CD14-positive monocyte (primary cell): ENCODE data around the gene FOXD4L4. TPM values are rescaled to one million over a fixed set of nuclear protein-coding genes. Genes with fewer than 3 reads are reported as not detected.
"Not testable (repeated sequence)": the region's sequence is repeated elsewhere in the genome, so short reads cannot be mapped to it uniquely, and the experiment has no call there.

Source experiments
- DNase-seq, 3 donors: peaks; one replicate each; pipeline ENCODE4 v3.0.0-alpha.2; 2011 to 2022
- H2AFZ ChIP-seq: 2 replicates; pipeline ENCODE4 v1.6.0; 2012; ENCODE audit warnings: mild to moderate bottlenecking, low read depth, low read length, inconsistent platforms; ENCODE audit not compliant: insufficient read depth, poor library complexity, severe bottlenecking
- H3K27ac ChIP-seq, 2 donors: 1 replicate in 1 of 2; 2 replicates in 1 of 2; pipeline ENCODE4 v1.5.1; 2012 to 2013; ENCODE audit warnings: low read length in 2 of 2, control low read depth in 1 of 2, inconsistent platforms in 1 of 2, low read depth in 1 of 2, mild to moderate bottlenecking in 1 of 2
- H3K27me3 ChIP-seq, 2 donors: one replicate each; pipeline versions ENCODE4 v1.6.0 to v1.6.1; 2011 to 2013; ENCODE audit warnings: low read length in 2 of 2; ENCODE audit not compliant: control insufficient read depth in 2 of 2, insufficient read depth in 2 of 2
- H3K36me3 ChIP-seq, 2 donors: replicated peaks in 1 of 2; 1 replicate in 1 of 2; 2 replicates in 1 of 2; pipeline versions ENCODE4 v1.5.1 to v1.6.1; 2012 to 2013; ENCODE audit warnings: low read length in 2 of 2, control low read depth in 1 of 2, inconsistent platforms in 1 of 2, mild to moderate bottlenecking in 1 of 2; ENCODE audit not compliant: insufficient read depth in 2 of 2, control insufficient read depth in 1 of 2
- H3K4me1 ChIP-seq, 2 donors: 1 replicate in 1 of 2; 2 replicates in 1 of 2; pipeline versions ENCODE4 v1.5.1 to v1.6.1; 2012 to 2013; ENCODE audit warnings: low read length in 2 of 2, control low read depth in 1 of 2, inconsistent platforms in 1 of 2, mild to moderate bottlenecking in 1 of 2, moderate library complexity in 1 of 2; ENCODE audit not compliant: insufficient read depth in 2 of 2, control insufficient read depth in 1 of 2
- H3K4me2 ChIP-seq: replicated peaks from 2 replicates; pipeline ENCODE3; 2012; ENCODE audit warnings: low read length, moderate library complexity, mild to moderate bottlenecking; ENCODE audit not compliant: poor library complexity, severe bottlenecking; ENCODE audit errors: extremely low read depth
- H3K4me3 ChIP-seq, 3 experiments: fragments of 200-600 bp in 1 of 3; sonication (generic) in 1 of 3; replicated peaks in 1 of 3; 1 replicate in 2 of 3; 2 replicates in 1 of 3; pipeline ENCODE4 v1.5.1; 2011 to 2013; ENCODE audit warnings: low read length in 3 of 3, mild to moderate bottlenecking in 3 of 3, control low read depth in 2 of 3, low read depth in 2 of 3, inconsistent platforms in 1 of 3, moderate library complexity in 1 of 3
- H3K79me2 ChIP-seq: 2 replicates; pipeline ENCODE4 v1.6.0; 2012; ENCODE audit warnings: mild to moderate bottlenecking, control low read depth, inconsistent platforms, low read length, moderate library complexity; ENCODE audit not compliant: insufficient read depth
- H3K9ac ChIP-seq: 2 replicates; pipeline ENCODE4 v1.6.0; 2017; ENCODE audit warnings: low read length, mild to moderate bottlenecking; ENCODE audit not compliant: insufficient read depth, poor library complexity, severe bottlenecking
- H3K9me3 ChIP-seq, 2 donors: replicated peaks in 1 of 2; 1 replicate in 1 of 2; 2 replicates in 1 of 2; pipeline versions ENCODE4 v1.5.1 to v1.6.1; 2012 to 2013; ENCODE audit warnings: low read length in 2 of 2, control low read depth in 1 of 2; ENCODE audit not compliant: control insufficient read depth in 1 of 2, insufficient read depth in 1 of 2
- H4K20me1 ChIP-seq: 2 replicates; pipeline ENCODE4 v1.6.0; 2012; ENCODE audit warnings: mild to moderate bottlenecking, low read length, control low read depth, moderate library complexity; ENCODE audit not compliant: insufficient read depth
- H3K27ac Mint-ChIP-seq, 7 donors: one replicate each; pipeline ENCODE4 v1.8.0; 2020; ENCODE audit warnings: mild to moderate bottlenecking in 7 of 7, mixed read lengths in 7 of 7, moderate library complexity in 6 of 7, inconsistent platforms in 2 of 7
- H3K27me3 Mint-ChIP-seq, 3 donors: one replicate each; pipeline ENCODE4 v1.8.0; 2021 to 2022; ENCODE audit warnings: low read depth in 3 of 3, mild to moderate bottlenecking in 3 of 3, mixed read lengths in 3 of 3, moderate library complexity in 3 of 3, inconsistent platforms in 1 of 3
- H3K36me3 Mint-ChIP-seq, 2 donors: one replicate each; pipeline ENCODE4 v1.8.0; 2020; ENCODE audit warnings: mixed read lengths in 2 of 2, inconsistent platforms in 1 of 2, mild to moderate bottlenecking in 1 of 2
- H3K4me1 Mint-ChIP-seq: one replicate; pipeline ENCODE4 v1.8.0; 2020; ENCODE audit warnings: mild to moderate bottlenecking, mixed read lengths
- H3K4me3 Mint-ChIP-seq, 2 donors: one replicate each; pipeline ENCODE4 v1.8.0; 2020; ENCODE audit warnings: mild to moderate bottlenecking in 2 of 2, mixed read lengths in 2 of 2, moderate library complexity in 1 of 2
- H3K9me3 Mint-ChIP-seq, 7 donors: one replicate each; pipeline ENCODE4 v1.8.0; 2020 to 2022; ENCODE audit warnings: mixed read lengths in 7 of 7, mild to moderate bottlenecking in 6 of 7, moderate library complexity in 6 of 7, inconsistent platforms in 2 of 7
- WGBS: methylation state at CpG from one replicate; pipeline ENCODE4 v1.1.5; 2013; ENCODE audit warnings: missing lambda C conversion rate; ENCODE audit not compliant: insufficient coverage; 5-methylcytosine and 5-hydroxymethylcytosine counted together
- intact Hi-C, 2 donors: fragments of 100-400 bp; cut with micrococcal nuclease; formaldehyde crosslinking; loops; one replicate each; pipeline versions ENCODE4 v1.15.0 to v1.15.1; 2023
- polyA minus RNA-seq: library from RNA; depleted of rRNA, polyadenylated mRNA; stranded (reverse); fragments of >200 nt; gene quantifications from 2 replicates; pipeline ENCODE4 v1.2.3, GENCODE V29; 2012
- polyA plus RNA-seq, 3 donors: library from polyadenylated mRNA; depleted of rRNA in 1 of 3; unstranded in 2 of 3; stranded (reverse) in 1 of 3; fragments of 300-500 nt in 2 of 3; fragments of >200 nt in 1 of 3; fragmentation: Illumina TruSeq in 2 of 3; gene quantifications; 1 replicate in 2 of 3; 2 replicates in 1 of 3; pipeline ENCODE4 v1.2.3, GENCODE V29; 2012 to 2021
- total RNA-seq, 12 experiments: library from RNA in 1 of 12; stranded (reverse) in 1 of 12; fragments of 120-200 nt in 1 of 12; gene quantifications; one replicate each; pipeline ENCODE4 v1.2.4 and lab custom pipeline; 2013 to 2026; ENCODE audit warnings: mixed read lengths in 6 of 12, inconsistent platforms in 1 of 12

FOXD4L4 gene
- not detected for total RNA-seq (2013)
- not detected for polyA plus RNA-seq
- 0.14 TPM in 1 of 2 replicates, not detected in the other for polyA minus RNA-seq
- total RNA-seq (lab: John Stamatoyannopoulos, UW) = 0 to 0.12 (median 0) reads per million in 11 experiments

- H3K36me3 Mint-ChIP-seq, H3K36me3 ChIP-seq, H3K4me1 Mint-ChIP-seq, DNase-seq, H3K4me2 ChIP-seq, H3K4me3 ChIP-seq, intact Hi-C loops, H3K27ac Mint-ChIP-seq, H3K9ac ChIP-seq, H3K9me3 Mint-ChIP-seq, H3K27ac ChIP-seq, H3K4me1 ChIP-seq, H3K9me3 ChIP-seq, H3K79me2 ChIP-seq, H3K27me3 ChIP-seq, H2AFZ ChIP-seq, H4K20me1 ChIP-seq: not testable (repeated sequence)
- H3K4me3 Mint-ChIP-seq = peak within 1 kb of the TSS in 1 of 2 donors; percentile 21
- no CpG with 5 or more reads among the region's 38 CpGs for WGBS
- peaks cover 10 to 15% (median 13%) of the 10 kb centered on the region in 3 donors for H3K27me3 Mint-ChIP-seq
These were observed at the start of gene FOXD4L4 for GRCh38 chr9:65737096-65737564. Gene FOXD4L4, plus strand, starts transcription at chr9:65737146. Its CDS starts 0 bp downstream, at chr9:65737146.

- H4K20me1 ChIP-seq, H3K4me1 Mint-ChIP-seq, H3K36me3 Mint-ChIP-seq, intact Hi-C loops, H3K9me3 Mint-ChIP-seq, H3K27ac Mint-ChIP-seq, H3K4me1 ChIP-seq, H3K36me3 ChIP-seq, H3K4me3 Mint-ChIP-seq, H3K9me3 ChIP-seq, H3K4me2 ChIP-seq, H3K27me3 Mint-ChIP-seq, H3K79me2 ChIP-seq, H3K9ac ChIP-seq, DNase-seq, H2AFZ ChIP-seq, H3K27ac ChIP-seq, H3K4me3 ChIP-seq, H3K27me3 ChIP-seq: not testable (repeated sequence)
- no CpG with 5 or more reads among the region's 2 CpGs for WGBS
These were observed 33.4 kb upstream of the FOXD4L4 start for GRCh38 chr9:65703550-65703949.

- WGBS = no CpG with 5 or more reads among the region's 5 CpGs
- H3K4me1 ChIP-seq, H3K4me1 Mint-ChIP-seq, DNase-seq, H3K9me3 Mint-ChIP-seq, H3K79me2 ChIP-seq, intact Hi-C loops, H3K27ac ChIP-seq, H3K36me3 ChIP-seq, H3K9me3 ChIP-seq, H4K20me1 ChIP-seq, H3K36me3 Mint-ChIP-seq, H3K4me3 Mint-ChIP-seq, H3K27me3 Mint-ChIP-seq, H3K9ac ChIP-seq, H2AFZ ChIP-seq, H3K27ac Mint-ChIP-seq, H3K4me2 ChIP-seq, H3K27me3 ChIP-seq, H3K4me3 ChIP-seq: not testable (repeated sequence)
These were observed 22.5 kb upstream of the FOXD4L4 start for GRCh38 chr9:65714445-65714844.

GRCh38 chr9:65738133-65738532, 1.2 kb downstream of the FOXD4L4 start:
- intact Hi-C loops = not testable (repeated sequence)

More at GRCh38 chr9:65738133-65738532, 1.2 kb downstream of the FOXD4L4 start:
- not testable (repeated sequence) for H3K4me1 Mint-ChIP-seq, H3K36me3 ChIP-seq, H3K9me3 ChIP-seq, H3K36me3 Mint-ChIP-seq, H3K27me3 ChIP-seq, H3K4me3 Mint-ChIP-seq, DNase-seq, H3K27ac Mint-ChIP-seq, H3K27ac ChIP-seq, H3K9me3 Mint-ChIP-seq, H3K4me1 ChIP-seq, H2AFZ ChIP-seq, H3K4me2 ChIP-seq, H4K20me1 ChIP-seq, H3K9ac ChIP-seq, H3K4me3 ChIP-seq, H3K79me2 ChIP-seq
- WGBS = no CpG with 5 or more reads among the region's 27 CpGs
- peaks cover 10 to 15% (median 13%) of the 10 kb centered on the region in 3 donors for H3K27me3 Mint-ChIP-seq
